Endothelial cell of umbilical vein (primary cell): Measurements from ENCODE around the gene NDUFS5.

Experiments used
- CTCF ChIP-seq, 2 donors: IDR thresholded peaks; 1 replicate in 1 of 2; 2 replicates in 1 of 2; pipeline ENCODE4 v1.5.1; 2011; ENCODE audit warnings: low read length in 2 of 2, mild to moderate bottlenecking in 2 of 2, moderate library complexity in 2 of 2, control low read depth in 1 of 2, inconsistent platforms in 1 of 2, low read depth in 1 of 2; ENCODE audit not compliant: insufficient read depth in 1 of 2; ENCODE audit errors: extremely low read depth in 1 of 2
- EZH2 ChIP-seq: IDR thresholded peaks from 2 replicates; pipeline ENCODE4 v1.6.1; 2012; ENCODE audit warnings: borderline replicate concordance, low read depth, mild to moderate bottlenecking, moderate library complexity, low read length, inconsistent platforms; ENCODE audit not compliant: severe bottlenecking
- JUN ChIP-seq: IDR thresholded peaks from 2 replicates; pipeline ENCODE4 v1.6.1; 2011; ENCODE audit warnings: borderline replicate concordance, low read depth; ENCODE audit not compliant: insufficient read length, insufficient read depth
- MAX ChIP-seq: IDR thresholded peaks from 2 replicates; pipeline ENCODE4 v1.6.1; 2011; ENCODE audit not compliant: insufficient read depth, insufficient read length
- MYC ChIP-seq: IDR thresholded peaks from one replicate; pipeline ENCODE4 v1.6.1; 2011; ENCODE audit warnings: mild to moderate bottlenecking, low read depth, low read length
- POLR2A ChIP-seq: IDR thresholded peaks from 2 replicates; pipeline ENCODE4 v1.6.1; 2012; ENCODE audit warnings: low read depth, mild to moderate bottlenecking, control low read depth, low read length

GRCh38 chr1:38990738-38991637 lies 35.2 kb upstream of the NDUFS5 start, which contains the start of gene AKIRIN1:
- no peak for TF ChIP-seq JUN
- no peak for TF ChIP-seq MYC
- no peak for TF ChIP-seq CTCF (IDR thresholded peaks at IDR 0.05; ENCODE audit: extremely low read depth in 1 of 2, insufficient read depth in 1 of 2, low read depth in 1 of 2, low read length in 2 of 2)
- peak; percentile 95 for TF ChIP-seq POLR2A
- TF ChIP-seq MAX, result no peak
- TF ChIP-seq EZH2, result no peak
